GM21723 (cell line): ENCODE data around the gene IVD.

Source experiments
- ATAC-seq: cut with Tn5 transposase; IDR thresholded peaks from one replicate; pipeline ENCODE4 v1.9.1; 2021; ENCODE audit warnings: mild to moderate bottlenecking, moderate library complexity; ENCODE audit not compliant: unreplicated experiment

The IVD gene

DNA sequence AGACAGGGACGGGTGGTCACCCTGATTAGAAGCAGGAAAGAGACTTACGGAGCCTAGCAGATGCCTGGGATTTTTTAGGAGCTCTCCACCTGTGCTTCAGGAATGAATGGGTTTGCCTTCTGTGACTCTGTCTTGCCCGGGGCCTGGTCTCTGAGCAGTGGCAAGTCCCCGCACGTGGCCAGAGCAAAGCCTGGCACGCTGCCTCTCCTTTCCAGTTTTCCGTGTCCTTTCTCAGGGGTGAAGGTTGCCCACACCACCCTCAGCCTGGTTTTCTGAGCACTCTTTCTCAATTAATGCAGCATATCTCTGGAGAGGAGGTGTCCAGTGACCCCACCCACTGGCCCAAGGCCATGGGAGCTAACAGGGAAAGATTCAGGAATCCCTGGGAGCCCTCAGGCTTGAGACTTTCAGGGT is 50.7 kb downstream of the IVD start:
- no peak for ATAC-seq

- ATAC-seq = no peak
Measured at GRCh38 chr15:40456738-40457137, 51.1 kb downstream of the IVD start.

DNA sequence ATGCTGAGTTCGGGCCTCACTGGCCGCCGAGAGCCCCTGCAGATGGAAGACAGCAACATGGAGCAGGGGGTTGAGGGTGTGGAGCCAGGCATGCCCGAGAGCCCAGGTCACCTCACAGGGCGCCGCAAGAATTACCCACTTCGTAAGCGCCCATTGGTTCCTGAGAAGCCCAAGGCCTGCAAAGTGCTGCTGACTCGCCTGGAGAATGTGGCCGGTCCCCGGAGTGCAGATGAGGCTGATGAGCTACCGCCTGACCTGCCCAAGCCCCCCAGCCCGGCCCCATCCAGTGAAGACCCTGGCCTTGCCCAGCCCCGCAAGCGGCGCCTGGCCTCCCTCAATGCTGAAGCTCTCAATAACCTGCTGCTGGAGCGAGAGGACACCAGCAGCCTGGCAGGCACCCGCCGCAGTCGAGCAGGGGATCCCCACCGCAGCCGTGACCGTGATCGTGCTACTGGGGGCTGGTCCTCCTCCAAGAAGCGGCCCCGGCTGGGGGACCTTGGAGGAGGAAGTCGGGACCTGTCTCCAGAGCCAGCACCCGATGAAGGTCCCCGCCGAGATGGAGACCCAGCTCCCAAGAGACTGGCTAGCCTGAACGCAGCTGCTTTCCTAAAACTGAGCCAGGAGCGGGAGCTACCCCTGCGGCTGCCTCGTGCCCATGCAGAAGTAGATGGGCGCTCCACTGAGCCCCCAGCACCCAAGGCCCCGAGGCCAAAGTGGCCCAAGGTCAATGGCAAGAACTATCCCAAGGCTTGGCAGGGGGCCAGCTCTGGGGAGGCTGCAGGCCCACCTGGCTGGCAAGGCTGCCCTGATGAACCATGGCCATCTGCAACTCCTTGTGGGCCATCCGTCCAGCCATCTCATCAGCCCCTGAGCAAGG is 53.1 kb downstream of the IVD start:
- no peak for ATAC-seq

- ATAC-seq = no peak
Measured at GRCh38 chr15:40459391-40460015, 53.9 kb downstream of the IVD start.

GRCh38 chr15:40460404-40460803 is 54.8 kb downstream of the IVD start:
- no peak for ATAC-seq

DNA sequence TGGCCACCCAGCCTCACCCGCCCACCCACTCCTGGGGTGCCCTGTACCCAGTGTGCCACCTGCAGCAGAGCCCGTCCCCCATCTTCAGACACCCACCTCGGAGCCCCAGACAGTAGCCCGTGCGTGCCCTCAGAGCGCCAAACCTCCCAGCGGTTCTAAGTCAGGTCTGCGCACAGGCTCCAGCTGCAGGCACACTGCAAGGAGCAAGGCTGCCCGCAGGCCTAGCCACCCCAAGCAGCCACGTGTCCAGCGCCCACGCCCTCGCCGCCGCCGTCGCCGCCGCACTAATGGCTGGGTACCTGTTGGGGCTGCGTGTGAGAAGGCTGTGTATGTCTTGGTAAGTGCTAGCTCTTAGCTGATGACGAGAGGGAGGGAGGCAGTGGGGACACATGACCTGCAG is 56.4 kb downstream of the IVD start:
- ATAC-seq = no peak

- no peak for ATAC-seq
Measured at GRCh38 chr15:40463279-40463678, 57.7 kb downstream of the IVD start.

- ATAC-seq = no peak
Measured at GRCh38 chr15:40463886-40464545, 58.4 kb downstream of the IVD start.

DNA sequence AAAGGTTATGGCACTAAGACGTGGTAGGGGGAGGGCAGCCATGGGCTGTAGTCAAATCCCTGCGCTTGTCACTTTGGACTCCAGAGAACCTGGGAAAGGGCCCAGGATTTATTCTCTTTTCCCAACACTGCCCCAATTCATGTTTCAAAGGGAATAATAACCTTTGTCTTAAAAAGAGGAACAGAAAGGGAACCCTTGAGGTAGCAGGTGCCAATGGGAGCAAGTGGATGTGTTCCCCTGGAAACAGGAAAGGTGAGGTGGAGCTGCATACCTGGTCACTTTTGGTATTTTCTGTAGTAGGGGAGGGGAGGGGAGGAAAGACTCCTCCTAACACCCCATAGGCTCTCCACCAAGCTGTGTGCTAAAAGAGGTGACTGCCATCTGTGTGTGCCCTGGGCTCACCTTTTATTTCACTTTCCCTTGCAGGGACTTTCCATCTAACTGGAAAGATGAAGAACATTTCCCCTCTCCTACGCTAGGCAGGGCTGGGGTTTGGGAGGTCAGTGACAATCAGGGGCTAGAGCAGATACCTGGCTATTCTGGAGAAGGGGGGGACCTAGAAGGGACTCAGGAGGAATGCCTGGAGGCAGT is 59.1 kb downstream of the IVD start:
- no peak for ATAC-seq

DNA sequence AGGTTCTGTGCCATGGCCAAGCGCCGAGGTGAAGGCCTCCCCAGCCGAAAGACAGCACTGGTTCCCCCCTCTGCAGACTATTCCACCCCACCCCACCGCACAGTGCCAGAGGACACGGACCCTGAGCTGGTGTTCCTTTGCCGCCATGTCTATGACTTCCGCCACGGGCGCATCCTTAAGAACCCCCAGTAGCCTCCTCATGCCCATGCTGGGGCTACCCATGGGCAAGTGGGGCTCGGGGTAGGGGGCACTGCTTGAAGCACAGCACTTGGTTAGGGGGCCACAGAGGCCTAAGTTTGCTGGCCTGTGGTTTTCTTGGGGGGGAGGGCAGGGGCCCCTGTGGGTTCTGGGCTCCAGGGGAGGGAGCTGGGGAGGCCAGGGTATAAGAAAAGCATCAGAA is 60.3 kb downstream of the IVD start:
- ATAC-seq = no peak

GRCh38 chr15:40466426-40467260 is 61.0 kb downstream of the IVD start:
- ATAC-seq = no peak

- ATAC-seq = no peak
Measured at GRCh38 chr15:40467261-40467615, 61.6 kb downstream of the IVD start.

DNA sequence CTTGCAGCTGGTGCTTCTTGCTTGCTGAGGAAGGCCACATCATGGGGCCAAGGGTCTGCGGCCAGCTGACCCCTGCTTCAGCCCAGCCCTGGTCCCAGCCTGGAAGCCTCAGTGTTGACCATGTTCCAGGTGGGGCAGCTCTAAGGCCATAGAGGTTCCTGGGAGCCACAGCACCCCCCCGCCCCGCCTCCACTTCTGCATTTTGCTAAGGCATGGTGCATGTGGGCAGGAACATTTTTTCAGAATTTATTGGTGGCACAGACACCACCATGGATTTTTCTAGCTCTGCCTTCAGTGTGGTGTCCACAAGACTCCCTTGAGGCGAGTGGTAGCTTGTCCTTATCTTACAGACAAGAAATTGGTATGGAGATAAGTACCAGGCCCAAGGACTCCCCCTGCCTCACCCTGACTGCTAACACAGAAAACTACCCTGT is 63.3 kb downstream of the IVD start:
- no peak for ATAC-seq

DNA sequence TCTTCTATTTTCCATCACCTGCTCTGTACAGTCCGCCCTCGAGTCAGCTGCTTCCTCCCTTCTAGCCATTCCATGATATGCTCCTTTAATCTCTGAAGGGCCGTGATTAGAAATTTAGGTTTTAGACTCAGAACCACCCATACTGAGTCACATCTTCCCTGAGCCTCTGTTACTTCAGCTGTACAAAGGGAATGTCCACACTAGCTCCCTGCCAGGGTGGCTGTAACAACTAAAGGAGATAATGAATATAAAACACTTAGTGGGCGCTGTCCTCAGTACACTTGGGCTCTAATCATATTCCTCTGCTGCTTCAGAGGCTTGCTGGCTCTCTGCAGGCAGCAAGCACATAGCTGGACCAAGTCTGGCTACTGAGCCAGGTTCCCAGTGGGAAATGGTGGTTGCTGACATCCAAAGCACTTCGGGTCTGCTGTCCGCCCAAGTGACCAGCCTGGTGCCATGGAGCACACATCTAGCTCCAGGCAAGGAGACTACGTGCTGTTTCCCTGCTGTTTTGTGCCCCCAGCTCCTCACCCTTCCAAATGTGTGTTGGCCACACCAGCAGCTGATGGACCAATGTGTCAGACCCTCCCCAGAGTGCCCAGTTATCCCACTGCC is 64.3 kb downstream of the IVD start:
- no peak for ATAC-seq

DNA sequence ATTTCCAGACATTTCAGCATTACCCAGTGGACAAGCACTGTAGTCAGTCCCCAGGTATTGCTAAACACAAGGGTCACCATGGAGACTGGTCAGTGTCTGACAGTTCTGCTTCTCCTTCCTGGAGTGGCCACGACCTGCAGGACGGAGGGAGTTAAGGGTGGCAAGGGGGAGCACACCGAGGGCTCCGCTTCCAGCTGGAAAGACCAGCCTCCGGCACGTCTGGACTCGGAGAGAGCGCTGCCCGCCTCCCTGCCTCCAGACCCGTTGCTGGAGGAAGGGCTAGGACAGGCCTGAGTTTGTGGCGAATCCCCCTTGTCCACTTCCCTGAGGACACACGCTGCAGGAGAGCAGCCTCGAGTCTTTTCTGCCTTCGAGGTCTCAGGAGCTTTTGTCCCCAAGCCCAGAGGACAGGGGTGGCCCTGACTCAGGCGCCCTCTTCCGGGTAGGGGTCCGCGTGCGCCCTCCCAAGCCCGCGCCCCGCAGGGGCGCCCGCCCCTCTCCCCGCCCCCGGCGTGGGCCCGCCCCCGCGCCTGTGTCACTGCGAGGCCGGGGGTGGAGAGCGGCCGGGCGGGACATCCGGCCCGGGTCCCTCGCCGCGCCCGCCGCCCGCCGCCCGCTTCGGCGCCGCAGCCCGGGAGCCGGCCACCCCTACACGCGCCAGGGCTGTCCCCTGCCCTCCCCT is 65.0 kb downstream of the IVD start, which contains the start of gene CHST14:
TSS of gene CHST14 (plus strand) at position 562 of the 682 bp plus-strand sequence. CDS start 230 bp downstream, outside the sequence.
- ATAC-seq = peak; percentile 68
